ENCODE data around the gene DPP3.
"Not testable (repeated sequence)": the region's sequence is repeated elsewhere in the genome, so short reads cannot be mapped to it uniquely, and the experiment has no call there.

The DPP3 gene

DNA sequence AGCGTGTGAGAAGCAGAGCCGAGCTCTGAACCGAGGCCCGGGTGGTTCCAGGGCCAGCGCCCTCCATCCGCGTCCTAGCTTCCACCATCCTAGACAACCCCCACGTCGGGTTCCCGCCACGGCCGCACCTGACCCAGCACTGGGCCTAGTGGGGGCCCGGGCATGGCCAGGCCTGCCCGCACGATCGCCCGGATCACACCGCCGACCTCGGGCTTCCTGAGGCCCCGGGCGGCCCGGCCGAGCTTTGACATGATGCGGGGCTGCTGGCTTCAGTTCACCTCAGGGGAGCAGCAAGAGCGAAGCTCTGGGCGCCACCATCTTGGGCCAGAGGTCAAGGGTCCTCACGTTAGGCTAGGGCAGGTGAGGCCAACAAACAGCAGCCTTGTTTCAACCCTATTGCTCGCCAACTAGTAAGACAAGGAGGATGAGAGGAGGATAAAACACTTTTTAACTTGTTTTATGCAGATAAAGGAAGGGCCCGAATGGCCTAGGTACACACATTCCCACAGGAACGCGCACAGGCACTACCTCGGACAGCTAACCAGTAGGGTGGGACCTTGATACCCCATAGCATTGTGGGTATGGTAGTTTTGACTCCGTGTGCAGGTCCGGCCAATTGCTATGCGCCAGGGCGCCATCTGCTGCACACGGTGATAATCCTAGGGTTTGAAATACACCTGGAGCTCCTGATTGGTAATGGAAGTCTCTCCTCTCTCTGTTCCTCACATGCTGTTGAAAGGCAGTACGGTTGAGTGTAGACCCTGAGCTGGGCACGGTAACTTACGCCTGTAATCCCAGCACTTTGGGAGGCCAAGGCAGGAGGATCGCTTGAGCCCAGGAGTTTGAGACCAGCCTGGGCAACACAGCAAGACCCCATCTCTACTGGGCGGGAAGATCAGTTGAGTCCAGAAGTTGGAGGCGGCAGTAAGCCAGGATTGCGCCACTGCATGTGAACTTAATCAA, 41.4 kb upstream of the DPP3 start, which contains the start of gene MRPL11:
TSS of gene MRPL11 (minus strand) at position 345 of the 963 bp plus-strand sequence. CDS start at position 251, 94 bp downstream.
- DNase-seq (ENCODE audit: low read depth in 1 of 2, low spot score in 1 of 2): peak; percentile 89 to 93
- Histone ChIP-seq H3K27me3 (ENCODE audit: insufficient read depth, poor library complexity, severe bottlenecking) (no peaks in the 10 kb centered on the region), H3K27ac (replicated peaks) (peak within 1 kb of the TSS; percentile 95), H3K4me3 (replicated peaks; ENCODE audit: insufficient read depth, low read length) (peak within 1 kb of the TSS; percentile 57)
- TF ChIP-seq SPI1 (IDR thresholded peaks at IDR 0.05; ENCODE audit: borderline replicate concordance, low read depth): no peak
- TF ChIP-seq, protein P1, sequence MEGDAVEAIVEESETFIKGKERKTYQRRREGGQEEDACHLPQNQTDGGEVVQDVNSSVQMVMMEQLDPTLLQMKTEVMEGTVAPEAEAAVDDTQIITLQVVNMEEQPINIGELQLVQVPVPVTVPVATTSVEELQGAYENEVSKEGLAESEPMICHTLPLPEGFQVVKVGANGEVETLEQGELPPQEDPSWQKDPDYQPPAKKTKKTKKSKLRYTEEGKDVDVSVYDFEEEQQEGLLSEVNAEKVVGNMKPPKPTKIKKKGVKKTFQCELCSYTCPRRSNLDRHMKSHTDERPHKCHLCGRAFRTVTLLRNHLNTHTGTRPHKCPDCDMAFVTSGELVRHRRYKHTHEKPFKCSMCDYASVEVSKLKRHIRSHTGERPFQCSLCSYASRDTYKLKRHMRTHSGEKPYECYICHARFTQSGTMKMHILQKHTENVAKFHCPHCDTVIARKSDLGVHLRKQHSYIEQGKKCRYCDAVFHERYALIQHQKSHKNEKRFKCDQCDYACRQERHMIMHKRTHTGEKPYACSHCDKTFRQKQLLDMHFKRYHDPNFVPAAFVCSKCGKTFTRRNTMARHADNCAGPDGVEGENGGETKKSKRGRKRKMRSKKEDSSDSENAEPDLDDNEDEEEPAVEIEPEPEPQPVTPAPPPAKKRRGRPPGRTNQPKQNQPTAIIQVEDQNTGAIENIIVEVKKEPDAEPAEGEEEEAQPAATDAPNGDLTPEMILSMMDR (IDR thresholded peaks at IDR 0.05; ENCODE audit: insufficient read depth, low read length): peak; percentile 75

DNA sequence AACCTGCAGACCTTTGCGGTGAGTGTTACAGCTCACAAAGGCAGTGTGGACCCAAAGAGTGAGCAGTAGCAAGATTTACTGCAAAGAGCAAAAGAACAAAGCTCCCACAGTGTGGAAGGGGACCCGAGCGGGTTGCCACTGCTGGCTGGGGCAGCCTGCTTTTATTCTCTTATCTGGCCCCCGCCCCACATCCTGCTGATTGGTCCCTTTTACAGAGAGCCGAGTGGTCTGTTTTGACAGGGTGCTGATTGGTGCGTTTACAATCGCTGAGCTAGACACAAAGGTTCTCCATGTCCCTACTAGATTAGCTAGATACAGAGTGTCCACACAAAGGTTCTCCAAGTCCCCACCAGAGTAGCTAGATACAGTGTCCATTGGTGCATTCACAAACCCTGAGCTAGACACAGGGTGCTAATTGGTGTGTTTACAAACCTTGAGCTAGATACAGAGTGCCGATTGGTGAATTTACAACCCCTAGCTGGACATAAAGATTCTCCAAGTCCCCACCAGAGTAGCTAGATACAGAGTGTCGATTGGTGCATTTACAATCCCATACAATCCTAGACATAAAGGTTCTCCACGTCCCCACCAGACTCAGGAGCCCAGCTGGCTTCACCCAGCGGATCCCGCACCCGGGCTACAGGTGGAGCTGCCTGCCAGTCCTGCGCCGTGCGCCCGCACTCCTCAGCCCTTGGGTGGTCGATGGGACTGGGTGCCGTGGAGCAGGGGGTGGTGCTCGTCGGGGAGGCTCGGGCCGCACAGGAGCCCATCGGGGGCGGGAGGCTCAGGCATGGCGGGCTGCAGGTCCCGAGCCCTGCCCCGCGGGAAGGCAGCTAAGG, 39.9 kb upstream of the DPP3 start:
- not testable (repeated sequence) for H3K27me3 ChIP-seq (ENCODE audit: insufficient read depth, poor library complexity, severe bottlenecking); H3K4me3 ChIP-seq (replicated peaks; ENCODE audit: insufficient read depth, low read length); DNase-seq (ENCODE audit: low read depth in 1 of 2, low spot score in 1 of 2); H3K27ac ChIP-seq (replicated peaks)

DNA sequence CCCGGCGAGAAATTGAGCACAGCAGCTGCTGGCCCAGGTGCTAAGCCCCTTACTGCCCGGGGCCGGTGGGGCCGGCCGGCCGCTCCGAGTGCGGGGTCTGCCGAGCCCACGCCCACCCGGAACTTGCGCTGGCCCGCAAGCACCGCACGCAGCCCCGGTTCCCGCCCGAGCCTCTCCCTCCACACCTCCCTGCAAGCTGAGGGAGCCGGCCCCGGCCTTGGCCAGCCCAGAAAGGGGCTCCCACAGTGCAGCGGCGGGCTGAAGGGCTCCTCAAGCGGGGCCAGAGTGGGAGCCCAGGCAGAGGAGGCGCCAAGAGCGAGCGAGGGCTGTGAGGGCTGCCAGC, 39.3 kb upstream of the DPP3 start:
- not testable (repeated sequence) for H3K27ac ChIP-seq (replicated peaks); H3K4me3 ChIP-seq (replicated peaks; ENCODE audit: insufficient read depth, low read length); H3K27me3 ChIP-seq (ENCODE audit: insufficient read depth, poor library complexity, severe bottlenecking); DNase-seq (ENCODE audit: low read depth in 1 of 2, low spot score in 1 of 2)

DNA sequence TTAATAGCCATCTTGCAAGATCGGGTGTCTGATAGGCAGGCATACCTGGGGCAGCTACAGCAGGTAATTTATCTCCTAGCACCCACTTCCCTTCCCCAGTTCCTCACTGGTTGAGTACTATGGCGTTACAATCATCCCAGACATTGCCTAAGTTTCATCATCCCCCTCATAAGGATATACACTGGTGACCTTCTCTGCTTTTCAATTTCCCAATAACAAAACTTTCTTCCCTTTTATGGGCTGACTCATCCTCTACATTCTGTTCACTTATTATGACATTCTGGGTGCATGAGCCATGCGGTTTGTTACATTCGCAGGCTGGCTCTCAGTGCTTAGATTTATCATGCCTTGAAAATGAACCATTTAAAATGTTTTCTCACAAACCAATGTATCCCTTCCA, 36.6 kb upstream of the DPP3 start:
- peak; percentile 81 to 93 for DNase-seq (ENCODE audit: low read depth in 1 of 2, low spot score in 1 of 2)
- TF ChIP-seq, protein P2, sequence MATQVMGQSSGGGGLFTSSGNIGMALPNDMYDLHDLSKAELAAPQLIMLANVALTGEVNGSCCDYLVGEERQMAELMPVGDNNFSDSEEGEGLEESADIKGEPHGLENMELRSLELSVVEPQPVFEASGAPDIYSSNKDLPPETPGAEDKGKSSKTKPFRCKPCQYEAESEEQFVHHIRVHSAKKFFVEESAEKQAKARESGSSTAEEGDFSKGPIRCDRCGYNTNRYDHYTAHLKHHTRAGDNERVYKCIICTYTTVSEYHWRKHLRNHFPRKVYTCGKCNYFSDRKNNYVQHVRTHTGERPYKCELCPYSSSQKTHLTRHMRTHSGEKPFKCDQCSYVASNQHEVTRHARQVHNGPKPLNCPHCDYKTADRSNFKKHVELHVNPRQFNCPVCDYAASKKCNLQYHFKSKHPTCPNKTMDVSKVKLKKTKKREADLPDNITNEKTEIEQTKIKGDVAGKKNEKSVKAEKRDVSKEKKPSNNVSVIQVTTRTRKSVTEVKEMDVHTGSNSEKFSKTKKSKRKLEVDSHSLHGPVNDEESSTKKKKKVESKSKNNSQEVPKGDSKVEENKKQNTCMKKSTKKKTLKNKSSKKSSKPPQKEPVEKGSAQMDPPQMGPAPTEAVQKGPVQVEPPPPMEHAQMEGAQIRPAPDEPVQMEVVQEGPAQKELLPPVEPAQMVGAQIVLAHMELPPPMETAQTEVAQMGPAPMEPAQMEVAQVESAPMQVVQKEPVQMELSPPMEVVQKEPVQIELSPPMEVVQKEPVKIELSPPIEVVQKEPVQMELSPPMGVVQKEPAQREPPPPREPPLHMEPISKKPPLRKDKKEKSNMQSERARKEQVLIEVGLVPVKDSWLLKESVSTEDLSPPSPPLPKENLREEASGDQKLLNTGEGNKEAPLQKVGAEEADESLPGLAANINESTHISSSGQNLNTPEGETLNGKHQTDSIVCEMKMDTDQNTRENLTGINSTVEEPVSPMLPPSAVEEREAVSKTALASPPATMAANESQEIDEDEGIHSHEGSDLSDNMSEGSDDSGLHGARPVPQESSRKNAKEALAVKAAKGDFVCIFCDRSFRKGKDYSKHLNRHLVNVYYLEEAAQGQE (IDR thresholded peaks at IDR 0.05; ENCODE audit: insufficient replicate concordance, low read depth): no peak
- TF ChIP-seq POLR2AphosphoS5 (IDR thresholded peaks at IDR 0.05; ENCODE audit: low read depth): peak; percentile 61; the same call in 1 of the 2 replicates
- TF ChIP-seq SPI1 (IDR thresholded peaks at IDR 0.05; ENCODE audit: borderline replicate concordance, low read depth): peak; percentile 92
- H3K27ac ChIP-seq (replicated peaks): peak overlapping the region; percentile 45

DNA sequence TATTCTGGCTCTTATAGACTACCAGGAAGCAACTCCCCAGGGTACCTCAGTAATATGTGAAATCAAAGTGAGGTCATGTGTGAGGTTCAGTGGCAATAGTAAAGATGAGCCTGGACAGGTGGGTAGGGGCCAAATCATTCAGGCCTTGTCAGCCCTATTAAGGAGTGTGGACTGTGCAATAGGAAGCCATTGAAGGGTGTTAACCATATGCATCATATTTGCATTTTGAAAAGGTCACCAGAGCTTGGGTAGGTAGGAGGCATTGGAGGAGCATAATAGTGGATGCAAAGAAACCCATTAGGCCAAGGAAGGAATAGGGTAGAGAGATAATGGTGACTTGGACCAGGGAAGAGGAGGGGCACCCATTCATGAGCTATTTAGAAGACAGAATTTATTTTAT, 33.2 kb upstream of the DPP3 start:
- no peak for DNase-seq (ENCODE audit: low read depth in 1 of 2, low spot score in 1 of 2)
- TF ChIP-seq POLR2AphosphoS5 (IDR thresholded peaks at IDR 0.05; ENCODE audit: low read depth) (no peak), GABPA (IDR thresholded peaks at IDR 0.05; ENCODE audit: low read depth) (no peak), SPI1 (IDR thresholded peaks at IDR 0.05; ENCODE audit: borderline replicate concordance, low read depth) (no peak)
- TF ChIP-seq, protein P1 (IDR thresholded peaks at IDR 0.05; ENCODE audit: insufficient read depth, low read length): no peak
- TF ChIP-seq, protein P2 (IDR thresholded peaks at IDR 0.05; ENCODE audit: insufficient replicate concordance, low read depth): no peak
- no peak overlapping the region for H3K27ac ChIP-seq (replicated peaks)
- no peak overlapping the region for H3K4me3 ChIP-seq (replicated peaks; ENCODE audit: insufficient read depth, low read length)
- H3K27me3 ChIP-seq (ENCODE audit: insufficient read depth, poor library complexity, severe bottlenecking): no peaks in the 10 kb centered on the region

More for the DNA sequence above, 36.6 kb upstream of the DPP3 start:
- Histone ChIP-seq H3K27me3 (ENCODE audit: insufficient read depth, poor library complexity, severe bottlenecking) (no peaks in the 10 kb centered on the region), H3K4me3 (replicated peaks; ENCODE audit: insufficient read depth, low read length) (no peak overlapping the region)

Measured in HL-60 (cell line).